GM18508 (cell line): ENCODE measurements around the gene USP7.

ENCODE experiments used
- ATAC-seq: cut with Tn5 transposase; IDR thresholded peaks from one replicate; pipeline ENCODE4 v1.9.1; 2021; ENCODE audit warnings: moderate number of reproducible peaks; ENCODE audit not compliant: insufficient read depth, unreplicated experiment

Gene USP7

DNA sequence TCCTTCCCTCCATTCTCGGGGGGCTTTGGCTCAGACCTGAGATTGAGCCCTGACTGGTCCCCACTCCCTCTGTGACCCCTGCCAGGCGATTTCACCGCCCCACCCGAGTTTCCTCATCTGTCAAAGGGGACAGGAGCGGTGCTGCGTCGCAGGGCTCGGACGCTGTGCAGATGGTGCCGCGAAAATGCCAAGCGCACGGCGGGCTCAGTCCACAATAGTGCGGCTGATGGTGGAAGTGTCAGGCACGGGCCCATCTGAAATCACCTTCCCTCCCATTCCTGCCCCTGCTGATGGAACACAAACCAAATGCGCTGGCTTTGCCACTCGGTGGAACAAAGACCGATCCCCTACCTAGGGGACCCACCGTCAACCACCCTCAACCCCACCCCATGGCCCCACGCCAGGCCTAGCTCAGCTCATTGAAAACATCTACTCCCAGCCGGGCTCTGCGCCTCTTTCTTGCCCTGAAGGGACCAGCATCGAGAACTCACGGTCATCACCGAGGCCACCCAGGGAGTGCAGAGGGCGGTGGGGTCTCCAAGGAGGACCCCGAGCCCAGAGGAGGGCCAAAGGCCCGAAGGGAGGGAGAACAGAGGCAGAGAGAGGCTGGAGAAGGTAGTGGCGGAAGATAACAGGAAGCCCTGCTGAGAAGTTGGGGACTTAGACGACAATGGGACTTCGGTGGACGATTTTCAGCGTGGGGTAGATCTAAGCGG, 96.3 kb downstream of the USP7 start:
- ATAC-seq, result no peak

DNA sequence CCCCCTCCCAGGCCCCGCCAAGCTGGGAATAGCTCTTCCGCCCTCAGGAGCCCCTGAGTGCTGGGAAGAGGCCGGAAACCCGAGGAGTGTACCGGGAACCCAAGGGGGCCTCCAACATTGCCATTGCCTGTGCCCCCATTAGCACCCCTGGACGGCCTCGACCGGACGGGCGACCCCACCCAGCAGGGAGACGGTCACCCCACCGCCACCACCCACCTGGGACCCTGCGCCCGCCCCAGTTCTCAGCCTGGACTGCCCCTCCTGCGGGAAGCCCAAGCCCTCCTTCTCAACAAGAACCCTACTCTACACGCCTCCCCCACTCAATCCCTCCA, 96.9 kb downstream of the USP7 start:
- ATAC-seq, result no peak

DNA sequence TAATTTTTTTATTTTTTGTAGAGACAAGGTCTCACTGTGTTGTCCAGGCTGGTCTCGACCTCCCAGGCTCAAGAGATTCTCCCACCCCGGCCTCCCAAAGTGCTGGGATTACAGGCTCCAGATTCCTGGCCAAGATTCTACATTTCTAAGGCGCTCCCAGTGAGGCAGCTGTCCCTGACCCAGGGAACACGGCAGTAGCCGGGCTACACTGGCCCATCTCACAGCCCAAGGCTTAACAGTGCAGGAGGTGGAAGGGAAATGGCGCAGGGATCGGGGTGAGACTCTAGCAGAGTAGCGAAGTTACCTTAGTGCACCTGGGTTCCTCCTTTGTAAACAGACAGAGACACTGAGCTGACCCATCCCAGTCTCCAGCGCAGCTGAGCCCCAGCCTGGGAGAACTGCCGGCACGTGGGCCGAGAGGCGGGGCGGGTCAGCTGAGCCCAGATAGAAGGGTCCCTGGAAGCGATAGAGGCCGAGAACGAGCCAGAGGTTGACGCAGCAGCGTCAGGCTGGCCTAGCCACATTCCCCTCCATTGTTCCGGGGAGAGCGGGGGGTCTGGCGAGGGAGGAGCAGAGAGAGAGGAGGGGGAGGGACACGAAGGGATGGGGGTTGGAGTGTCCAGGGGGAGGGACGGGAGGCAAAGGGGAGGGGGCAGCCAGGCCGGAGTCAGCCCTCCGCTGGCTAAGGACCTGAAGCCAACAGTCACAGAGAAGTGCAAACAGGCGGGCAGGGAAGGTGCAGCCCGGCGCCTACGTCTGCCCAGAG, 97.4 kb downstream of the USP7 start:
- ATAC-seq, result no peak

DNA sequence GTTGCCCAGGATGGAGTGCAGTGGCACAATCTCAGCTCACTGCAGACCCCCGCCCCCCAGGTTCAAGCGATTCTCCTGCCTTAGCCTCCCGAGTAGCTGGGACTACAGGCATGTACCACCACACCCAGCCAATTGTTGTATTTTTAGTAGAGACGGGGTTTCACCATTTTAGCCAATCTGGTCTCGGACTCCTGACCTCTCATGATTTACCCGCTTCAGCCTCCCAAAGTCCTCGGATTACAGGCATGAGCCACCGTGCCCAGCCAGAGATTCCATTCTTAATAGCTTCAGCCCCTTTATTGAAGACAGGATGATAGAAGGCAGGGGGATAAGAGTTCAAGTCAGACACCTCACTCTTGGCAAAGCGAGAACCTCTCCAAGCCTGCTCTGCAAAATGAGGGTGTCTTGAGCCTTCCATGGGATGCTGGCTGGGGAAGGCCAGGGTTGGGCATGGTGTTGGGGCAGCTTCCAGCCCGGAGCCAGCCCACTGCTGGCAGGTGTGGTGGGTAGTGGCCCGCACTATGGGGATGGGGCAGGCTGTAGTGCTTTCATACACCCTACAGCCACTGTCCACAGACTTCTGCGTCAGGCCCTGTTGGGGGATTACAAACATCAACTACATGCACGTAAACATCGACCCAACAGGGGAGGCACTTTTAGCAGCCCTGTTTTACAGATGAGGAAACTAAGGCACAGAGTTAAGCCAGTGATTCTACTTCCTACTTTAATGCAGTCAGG, 98.4 kb downstream of the USP7 start:
- no peak for ATAC-seq

DNA sequence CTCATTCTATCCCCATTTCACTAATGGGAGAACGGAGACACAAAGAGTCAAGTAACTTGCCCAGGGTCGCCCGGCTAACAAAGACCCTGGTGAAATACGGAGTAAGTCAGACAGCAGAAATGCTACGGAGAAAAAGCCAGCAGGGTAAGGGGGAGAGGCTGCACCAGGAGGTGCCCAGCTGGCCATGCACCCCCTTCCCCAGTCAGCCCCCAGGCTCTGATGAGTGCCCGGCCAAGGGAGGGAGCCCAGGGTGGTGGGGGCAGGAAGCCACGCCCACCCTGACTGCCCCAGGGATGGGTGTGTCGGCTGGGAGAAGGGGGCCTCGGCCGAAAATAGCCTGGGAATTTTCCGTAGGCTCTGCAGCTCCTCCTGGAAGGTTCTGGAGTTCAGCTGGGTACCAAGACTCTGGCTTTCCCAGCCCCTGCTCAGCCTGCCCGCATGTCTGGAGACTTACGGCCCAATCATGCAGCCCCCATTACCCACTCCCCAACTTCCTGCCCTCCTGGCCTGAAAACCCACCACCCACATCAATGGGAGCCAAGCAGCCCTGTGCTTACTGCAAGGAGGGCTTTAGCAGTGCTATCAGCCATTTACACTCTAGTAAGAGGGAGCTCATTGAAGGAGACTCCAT, 99.1 kb downstream of the USP7 start:
- ATAC-seq, result no peak

DNA sequence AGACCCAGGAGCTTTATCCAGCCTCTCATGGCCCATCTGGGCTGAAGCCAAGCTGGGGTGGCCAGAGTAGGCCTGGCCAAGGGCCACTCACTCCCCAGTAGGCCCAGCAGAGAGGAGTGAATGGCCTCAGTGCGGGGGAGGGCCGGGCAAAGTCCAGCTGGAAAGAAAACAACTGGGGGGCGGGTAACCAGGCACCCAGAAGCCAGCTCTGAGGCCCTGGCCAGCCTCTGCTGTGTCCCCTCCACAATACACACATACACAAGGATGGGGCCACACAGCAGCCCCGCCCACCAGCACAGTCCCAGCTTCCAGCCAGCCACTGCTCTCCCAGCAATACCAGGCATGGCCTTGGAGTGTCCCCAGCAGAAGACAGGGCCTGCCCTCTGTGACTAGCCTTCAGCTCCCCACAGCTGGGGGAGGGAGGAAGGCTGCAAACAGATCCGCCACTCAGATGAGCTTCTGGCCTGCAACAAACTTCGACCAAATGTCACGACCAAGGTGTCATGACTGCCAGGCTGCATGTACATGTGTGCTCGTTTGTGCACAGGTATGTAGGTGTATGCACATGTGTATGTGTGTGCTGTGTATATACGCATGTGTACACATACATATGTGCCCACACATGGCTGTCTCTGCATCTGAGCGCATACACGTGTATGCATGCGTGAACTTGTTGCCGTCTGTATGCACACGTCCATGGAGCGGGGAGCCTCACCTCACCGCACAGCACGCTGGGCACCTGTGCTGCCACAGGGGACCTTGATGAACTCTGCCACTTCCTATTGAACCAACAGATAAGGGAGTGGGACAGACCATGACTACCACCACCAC, 99.9 kb downstream of the USP7 start:
- ATAC-seq, result no peak

DNA sequence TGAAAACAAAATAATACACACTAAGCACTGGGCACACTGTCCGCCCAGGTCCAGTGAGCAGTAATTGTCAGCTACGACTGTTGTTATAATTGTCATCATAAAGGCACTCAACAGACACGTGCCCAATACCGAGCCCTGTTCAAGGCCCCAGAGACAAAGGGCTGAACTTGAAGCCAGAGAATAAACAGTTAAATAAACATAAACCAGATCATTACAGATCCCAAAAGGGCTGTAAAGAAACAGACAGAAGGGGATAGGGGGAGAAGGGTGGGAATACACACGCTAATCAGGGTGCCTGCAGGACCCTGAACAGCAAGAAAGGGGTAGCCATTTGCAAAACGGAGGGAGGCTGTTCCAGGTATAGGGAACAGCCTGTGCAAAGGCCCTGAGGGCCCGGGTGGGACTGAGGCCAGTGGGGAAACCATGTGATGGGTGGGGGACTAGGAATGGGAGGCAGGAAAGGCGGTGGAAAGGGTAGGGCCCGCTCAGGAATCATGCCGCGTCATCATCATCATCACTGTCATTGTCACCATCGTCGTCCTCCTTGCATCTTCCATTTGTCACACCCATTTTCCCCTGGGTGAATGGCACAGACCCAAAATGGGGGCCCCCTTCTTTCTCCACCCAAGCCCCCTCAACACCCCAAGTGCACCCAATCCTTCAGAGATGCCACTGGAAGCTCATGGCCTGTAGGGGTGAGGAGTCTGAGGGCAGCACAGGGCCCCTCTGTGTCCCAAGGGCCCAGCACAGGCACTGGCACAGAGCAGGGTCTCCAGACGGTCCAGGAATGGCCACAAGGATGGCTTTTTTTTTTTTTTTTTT, 101.2 kb downstream of the USP7 start:
- no peak for ATAC-seq

DNA sequence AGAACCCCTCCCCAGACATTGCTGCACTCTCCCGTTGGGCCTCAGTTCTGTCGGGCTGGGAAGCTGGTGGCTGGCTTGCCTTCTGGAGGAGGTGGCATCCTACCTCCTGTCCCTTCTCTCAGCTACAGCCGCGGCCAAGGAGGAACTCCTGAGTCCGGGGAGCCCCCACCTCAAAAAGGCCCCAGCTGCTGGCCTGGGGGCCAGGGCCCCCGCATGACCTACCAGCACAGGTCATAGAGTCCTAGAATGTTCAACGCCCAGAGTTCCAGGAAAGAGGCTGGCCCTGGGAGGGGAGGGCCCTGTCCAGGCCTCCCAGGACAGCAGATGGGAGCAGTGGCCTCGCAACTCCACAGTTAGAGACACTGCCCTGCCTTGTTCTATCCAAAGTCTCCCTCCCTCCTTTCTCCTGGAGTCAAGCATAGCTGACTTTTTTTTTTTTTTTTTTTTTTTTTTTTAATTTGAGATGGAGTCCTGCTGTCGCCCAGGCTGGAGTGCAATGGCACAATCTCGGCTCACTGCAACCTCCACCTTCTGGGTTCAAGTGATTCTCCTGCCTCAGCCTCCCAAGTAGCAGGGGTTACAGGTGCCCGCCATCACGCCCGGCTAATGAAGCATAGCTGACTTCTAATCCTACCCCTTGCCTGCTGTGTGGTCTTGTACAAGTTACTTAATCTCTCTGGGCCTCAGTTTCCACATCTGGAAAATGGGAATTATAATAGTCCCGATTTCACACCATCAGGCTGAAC, 102.0 kb downstream of the USP7 start:
- ATAC-seq, result no peak

DNA sequence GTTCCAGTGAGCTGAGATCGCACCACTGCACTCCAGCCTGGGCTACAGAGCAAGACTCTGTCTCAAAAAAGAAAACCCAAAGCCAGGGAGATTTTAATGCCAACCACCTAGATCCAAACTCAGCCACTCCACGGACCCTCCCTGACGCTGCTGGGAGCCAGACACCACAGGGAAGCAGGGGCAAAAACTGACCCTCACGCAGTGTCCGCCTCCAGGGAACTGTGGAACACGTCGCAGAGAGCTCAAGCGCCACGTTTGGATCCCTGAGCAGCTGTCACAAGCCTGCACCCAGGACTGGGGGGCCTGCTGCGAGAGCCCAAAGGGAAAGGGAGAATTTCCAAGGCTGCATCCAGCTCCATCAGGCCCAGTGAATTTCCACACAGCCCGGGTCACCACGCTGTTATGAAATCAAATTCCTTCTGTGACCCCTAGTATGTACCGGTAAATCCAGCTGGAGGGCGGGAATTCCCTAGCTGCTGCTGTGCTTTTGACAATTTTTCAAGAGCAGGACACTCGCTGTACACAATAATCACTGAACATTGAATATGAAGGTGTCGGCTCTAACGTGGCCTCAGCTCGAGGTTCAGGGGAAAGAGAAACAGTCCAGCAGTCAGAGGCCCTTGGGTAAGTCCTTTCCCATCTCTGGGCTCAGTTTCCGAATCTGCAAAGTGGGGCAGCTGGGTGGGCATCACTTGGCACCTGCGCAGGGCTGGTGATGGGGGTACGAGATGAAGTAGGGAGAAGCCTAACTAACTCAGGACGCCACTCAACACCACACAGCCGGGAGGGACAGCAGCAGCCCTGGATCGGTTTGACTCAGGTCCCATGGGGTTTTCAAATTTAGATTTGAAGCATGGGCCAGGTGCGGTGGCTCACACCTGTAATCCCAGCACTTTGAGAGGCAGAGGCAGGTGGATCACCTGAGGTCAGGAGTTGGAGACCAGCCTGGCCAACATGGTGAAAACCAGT, 103.5 kb downstream of the USP7 start:
- no peak for ATAC-seq

DNA sequence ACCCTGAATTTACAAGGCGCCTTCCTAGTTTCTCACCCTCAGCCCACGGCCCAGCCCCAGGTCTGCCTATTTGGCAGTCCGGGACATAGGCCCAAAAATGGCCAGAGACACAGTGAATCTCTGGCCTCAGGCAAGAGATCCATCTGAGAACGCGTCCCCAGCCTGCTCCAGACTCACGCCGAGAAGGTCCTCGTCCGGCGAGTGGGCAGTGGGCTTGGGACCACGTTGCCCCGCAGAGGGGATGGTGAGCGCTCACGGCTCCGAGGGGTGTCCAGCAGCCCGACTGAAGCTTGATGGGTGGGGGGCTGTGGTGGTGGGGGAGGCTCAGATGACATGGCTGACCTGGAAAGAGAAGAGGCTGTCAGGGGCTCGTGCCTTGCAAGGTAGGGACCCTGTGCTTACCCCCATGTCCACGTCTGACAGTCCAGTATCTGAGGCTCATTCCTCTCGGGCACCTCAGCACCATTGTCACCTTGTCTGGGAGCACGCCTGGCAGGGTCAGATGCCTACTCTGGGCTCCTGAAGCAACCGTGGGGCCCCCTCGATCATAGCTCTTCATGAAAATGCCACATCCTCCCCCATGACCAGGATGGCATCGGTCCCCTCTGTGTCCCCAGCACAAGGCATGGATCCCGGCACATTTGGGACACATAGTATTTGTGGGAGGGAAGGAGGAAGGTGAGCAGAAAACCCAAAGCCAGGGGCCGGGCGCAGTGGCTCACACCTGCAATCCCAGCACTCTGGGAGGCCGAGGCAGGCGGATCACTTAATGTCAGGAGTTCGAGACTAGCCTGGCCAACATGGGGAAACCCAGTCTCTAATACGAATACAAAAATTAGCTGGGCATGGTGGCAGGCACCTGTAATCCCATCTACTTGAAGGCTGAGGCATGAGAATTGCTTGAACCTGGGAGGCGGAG, 104.5 kb downstream of the USP7 start:
- ATAC-seq, result no peak

DNA sequence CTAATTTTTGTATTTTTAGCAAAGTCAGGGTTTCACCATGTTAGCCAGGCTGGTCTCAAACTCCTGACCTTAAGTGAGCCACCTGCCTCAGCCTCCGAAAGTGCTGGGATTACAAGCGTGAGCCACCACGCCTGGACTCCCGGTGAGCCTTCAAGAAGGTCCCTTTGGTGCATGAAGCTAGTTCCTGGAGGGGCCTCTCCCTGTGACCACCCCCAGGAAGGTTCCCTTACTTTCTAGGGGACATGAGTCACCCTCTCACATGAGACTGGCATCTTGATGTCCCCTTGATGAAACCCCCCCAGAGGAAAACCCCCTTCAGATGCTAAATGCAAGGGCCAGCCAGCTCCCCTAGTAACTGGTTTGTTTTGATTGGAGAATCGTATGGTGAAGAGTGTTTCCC, 107.7 kb downstream of the USP7 start:
- ATAC-seq, result no peak

DNA sequence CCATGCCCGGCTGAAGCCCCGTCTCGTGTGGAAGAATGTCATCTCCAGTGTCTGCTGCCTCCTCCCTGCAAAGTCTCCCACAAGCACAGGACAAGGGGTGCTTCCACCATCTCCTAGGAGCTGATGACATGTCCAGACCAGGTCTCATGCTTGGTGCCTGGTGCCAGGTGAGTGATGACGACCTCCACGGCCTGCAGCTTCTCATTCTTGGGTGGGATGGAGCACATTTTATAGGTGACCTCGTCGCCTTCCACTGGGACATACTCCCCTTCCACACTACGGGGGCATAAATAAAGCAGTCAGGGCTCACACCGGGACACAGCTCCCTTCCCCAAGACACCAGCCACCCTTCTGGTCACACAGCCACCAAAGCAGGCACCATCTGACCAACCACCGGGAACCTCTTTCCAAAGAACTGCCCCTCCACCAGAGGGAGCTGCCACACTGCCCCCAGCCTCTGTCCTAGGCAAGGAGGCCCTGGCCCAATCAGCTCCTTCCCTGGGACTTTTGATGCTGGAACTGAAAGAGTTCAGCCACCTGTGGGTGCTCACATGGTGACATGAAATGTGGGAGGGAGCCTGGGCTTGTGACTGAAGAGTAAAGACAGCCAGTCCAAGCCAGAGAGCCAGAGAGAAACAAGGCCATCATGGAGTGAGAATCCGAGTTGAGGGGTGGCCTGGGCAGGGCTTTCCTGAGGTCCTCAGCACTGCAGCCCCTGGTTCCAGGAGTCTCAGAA, 108.5 kb downstream of the USP7 start:
- no peak for ATAC-seq

DNA sequence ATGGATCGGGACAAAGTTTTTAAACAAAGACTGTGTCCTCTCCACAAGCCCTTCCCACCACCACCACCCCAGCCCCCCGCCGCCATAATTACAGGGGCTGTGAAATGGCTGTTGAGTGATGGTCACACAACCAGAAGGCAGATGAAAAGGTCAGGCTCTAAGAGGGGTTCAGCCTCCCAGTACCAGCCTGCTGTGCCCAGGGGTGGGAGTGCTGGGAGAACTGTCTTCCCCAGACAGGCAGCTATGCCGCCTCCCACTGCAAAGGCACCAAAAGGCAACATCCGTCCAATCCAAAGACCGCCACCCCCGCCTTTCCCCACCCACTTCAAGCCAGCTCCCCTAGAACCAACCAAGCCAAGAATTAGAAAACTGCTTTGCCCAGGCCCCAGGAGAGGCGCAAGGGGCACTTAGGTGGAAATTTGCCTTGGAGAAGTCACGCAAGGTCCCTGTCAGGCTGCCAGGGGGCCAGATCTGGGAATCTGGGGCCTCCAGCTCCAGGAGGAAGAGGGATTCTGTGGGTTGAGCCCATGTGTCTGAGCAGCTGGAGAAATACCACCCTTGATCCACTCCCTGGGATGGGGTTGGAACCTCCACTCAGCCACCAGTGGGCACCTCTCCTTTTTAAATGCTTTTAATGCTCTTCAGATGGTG, 109.3 kb downstream of the USP7 start:
- no peak for ATAC-seq

DNA sequence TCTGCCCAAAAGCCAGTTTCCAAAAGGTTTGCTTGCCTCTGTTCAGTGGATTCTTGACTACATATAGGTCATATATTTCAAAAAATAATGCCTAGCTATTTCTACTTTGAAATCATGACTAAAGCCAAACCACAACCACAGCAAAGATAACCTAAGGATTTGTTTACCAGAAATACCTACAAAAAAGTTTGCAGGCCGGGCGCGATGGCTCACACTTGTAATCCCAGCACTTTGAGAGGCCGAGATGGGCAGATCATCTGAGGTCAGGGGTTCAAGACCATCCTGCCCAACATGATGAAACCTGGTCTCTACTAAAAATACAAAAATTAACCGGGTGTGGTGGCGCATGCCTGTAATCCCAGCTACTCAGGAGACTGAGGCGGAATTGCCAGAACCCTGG, 110.1 kb downstream of the USP7 start:
- no peak for ATAC-seq

DNA sequence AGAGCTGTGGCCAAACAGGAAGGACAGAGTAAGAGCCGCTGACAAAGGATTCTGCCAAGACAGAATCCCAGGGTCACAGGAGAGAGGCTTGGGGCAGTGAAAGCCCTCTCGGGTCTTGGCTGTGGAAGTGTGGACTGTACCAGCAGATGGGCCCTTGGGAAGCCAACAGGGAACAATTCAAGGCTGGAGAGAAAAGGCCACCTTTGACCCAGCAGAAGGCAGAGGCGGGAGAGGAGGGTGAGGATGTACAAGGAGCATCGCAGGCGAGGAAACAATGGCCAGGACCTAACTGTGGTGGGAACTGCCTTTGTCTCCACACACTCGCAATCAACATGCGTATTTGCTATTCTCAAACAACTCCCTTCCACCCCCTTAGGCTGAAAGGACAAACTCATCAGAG, 110.6 kb downstream of the USP7 start:
- ATAC-seq, result no peak
